Measurements from ENCODE around the gene KREMEN1. TPM values are rescaled to one million over a fixed set of nuclear protein-coding genes. Genes with fewer than 3 reads are reported as not detected.

KREMEN1 gene
- total RNA-seq, 1 donor from 2014 or later, result 1.4 TPM

DNA sequence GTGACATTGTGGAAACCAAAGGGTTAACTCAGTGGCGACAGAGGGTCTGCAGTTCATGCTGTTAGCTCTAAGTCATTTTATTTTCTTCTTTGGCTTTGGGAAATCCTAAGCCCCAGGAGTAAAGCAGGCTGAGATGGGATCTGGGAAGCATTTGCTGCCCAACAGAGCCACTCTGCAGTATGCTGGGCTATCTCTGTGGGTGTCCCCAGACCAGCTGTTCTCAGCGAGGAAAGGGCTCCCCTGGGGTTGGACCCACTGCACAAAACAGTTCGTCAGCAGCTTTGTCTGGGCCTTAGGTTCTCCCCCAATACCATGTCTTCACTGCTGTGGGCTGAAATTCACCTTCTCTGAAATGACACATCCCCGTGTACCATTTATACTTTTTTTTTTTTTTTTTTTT lies 34.0 kb downstream of the KREMEN1 start:
- DNase-seq (ENCODE audit: low spot score), result peak; percentile 25
- Mint-ChIP-seq H3K36me3 (peaks cover 11% of the 10 kb centered on the region), H3K27ac (no peak overlapping the region), H3K4me3 (no peak overlapping the region), H3K4me1 (peaks cover 44% of the 10 kb centered on the region), H3K27me3 (ENCODE audit: insufficient read depth, low read depth) (peaks cover 2% of the 10 kb centered on the region), H3K9me3 (no peaks in the 10 kb centered on the region)
- no peaks in the 10 kb centered on the region for H3K36me3 ChIP-seq
- peaks cover 20% of the 10 kb centered on the region for H3F3A ChIP-seq (ENCODE audit: low read depth)
- H3K4me1 ChIP-seq, result peaks cover 28% of the 10 kb centered on the region
- H2AFZ ChIP-seq (replicated peaks), result no peak overlapping the region
- peak overlapping the region; percentile 39 for H3K4me2 ChIP-seq
- H3K9me3 ChIP-seq (ENCODE audit: low read depth), result no peaks in the 10 kb centered on the region
- no peak overlapping the region for H3K9ac ChIP-seq
- H3K79me2 ChIP-seq (ENCODE audit: low read depth), result no peaks in the 10 kb centered on the region
- no peak overlapping the region for H3K4me3 ChIP-seq
- TF ChIP-seq EZH2 (IDR thresholded peaks at IDR 0.05), result no peak
- TF ChIP-seq, protein P1, sequence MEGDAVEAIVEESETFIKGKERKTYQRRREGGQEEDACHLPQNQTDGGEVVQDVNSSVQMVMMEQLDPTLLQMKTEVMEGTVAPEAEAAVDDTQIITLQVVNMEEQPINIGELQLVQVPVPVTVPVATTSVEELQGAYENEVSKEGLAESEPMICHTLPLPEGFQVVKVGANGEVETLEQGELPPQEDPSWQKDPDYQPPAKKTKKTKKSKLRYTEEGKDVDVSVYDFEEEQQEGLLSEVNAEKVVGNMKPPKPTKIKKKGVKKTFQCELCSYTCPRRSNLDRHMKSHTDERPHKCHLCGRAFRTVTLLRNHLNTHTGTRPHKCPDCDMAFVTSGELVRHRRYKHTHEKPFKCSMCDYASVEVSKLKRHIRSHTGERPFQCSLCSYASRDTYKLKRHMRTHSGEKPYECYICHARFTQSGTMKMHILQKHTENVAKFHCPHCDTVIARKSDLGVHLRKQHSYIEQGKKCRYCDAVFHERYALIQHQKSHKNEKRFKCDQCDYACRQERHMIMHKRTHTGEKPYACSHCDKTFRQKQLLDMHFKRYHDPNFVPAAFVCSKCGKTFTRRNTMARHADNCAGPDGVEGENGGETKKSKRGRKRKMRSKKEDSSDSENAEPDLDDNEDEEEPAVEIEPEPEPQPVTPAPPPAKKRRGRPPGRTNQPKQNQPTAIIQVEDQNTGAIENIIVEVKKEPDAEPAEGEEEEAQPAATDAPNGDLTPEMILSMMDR (IDR thresholded peaks at IDR 0.05), result no peak
- no peak for TF ChIP-seq EZH2phosphoT487 (IDR thresholded peaks at IDR 0.05)
- H3K27me3 ChIP-seq, result no peaks in the 10 kb centered on the region
- no peak overlapping the region for H3K27ac ChIP-seq
- peaks cover 8% of the 10 kb centered on the region for H4K20me1 ChIP-seq (ENCODE audit: low read depth)

DNA sequence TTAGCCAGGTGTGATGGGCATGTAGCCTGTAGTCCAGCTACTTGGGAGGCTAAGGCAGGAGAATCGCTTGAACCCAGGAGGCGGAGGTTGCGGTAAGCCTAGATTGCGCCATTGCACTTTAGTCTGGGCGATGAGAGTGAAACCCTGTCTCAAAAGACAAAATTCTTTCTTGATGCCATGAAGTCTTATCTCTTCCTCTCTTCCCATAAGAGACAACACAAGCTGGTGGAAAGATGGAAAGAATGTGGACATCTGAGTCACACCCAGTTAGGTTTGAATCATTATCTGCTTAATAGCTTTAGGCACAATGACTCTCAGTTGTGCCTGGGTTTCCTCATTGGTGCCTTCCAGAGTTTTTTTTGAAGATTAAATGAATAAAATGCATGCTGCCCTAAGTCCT lies 35.3 kb downstream of the KREMEN1 start:
- Histone ChIP-seq H3K9me3 (ENCODE audit: low read depth) (no peaks in the 10 kb centered on the region), H3K4me2 (no peak overlapping the region), H4K20me1 (ENCODE audit: low read depth) (peaks cover 1% of the 10 kb centered on the region), H3K36me3 (no peaks in the 10 kb centered on the region), H3F3A (ENCODE audit: low read depth) (peaks cover 13% of the 10 kb centered on the region), H3K79me2 (ENCODE audit: low read depth) (no peaks in the 10 kb centered on the region), H3K9ac (no peak overlapping the region), H3K27me3 (no peaks in the 10 kb centered on the region), H3K4me3 (no peak overlapping the region), H3K27ac (no peak overlapping the region), H2AFZ (replicated peaks) (no peak overlapping the region), H3K4me1 (peaks cover 15% of the 10 kb centered on the region)
- no peak overlapping the region for H3K4me3 Mint-ChIP-seq
- peaks cover 2% of the 10 kb centered on the region for H3K27me3 Mint-ChIP-seq (ENCODE audit: insufficient read depth, low read depth)
- H3K36me3 Mint-ChIP-seq, result peaks cover 11% of the 10 kb centered on the region
- TF ChIP-seq EZH2phosphoT487 (IDR thresholded peaks at IDR 0.05) (no peak), EZH2 (IDR thresholded peaks at IDR 0.05) (no peak)
- TF ChIP-seq, protein P1 (IDR thresholded peaks at IDR 0.05), result no peak
- H3K27ac Mint-ChIP-seq, result no peak overlapping the region
- DNase-seq (ENCODE audit: low spot score), result no peak
- no peaks in the 10 kb centered on the region for H3K9me3 Mint-ChIP-seq
- peaks cover 31% of the 10 kb centered on the region for H3K4me1 Mint-ChIP-seq

DNA sequence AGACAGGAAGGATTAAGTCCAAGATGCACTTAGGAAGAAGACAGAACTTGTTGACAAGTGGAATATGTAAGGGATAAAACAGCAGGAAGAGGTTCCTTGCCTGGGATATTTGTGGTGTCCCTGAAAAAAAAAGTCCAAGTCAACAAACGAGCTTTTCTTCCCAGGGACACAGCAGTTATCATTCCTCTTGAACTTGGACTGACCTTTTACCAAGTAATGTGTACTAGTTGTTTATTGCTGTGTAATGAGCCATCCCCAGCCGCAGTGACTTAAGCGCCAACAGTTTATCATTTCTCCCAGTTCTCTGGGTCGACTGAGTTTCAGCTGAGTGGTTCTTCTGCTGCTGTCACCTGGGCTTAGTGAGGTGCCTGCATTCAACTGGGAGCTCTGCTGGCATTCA lies 37.0 kb downstream of the KREMEN1 start:
- Mint-ChIP-seq H3K27ac (no peak overlapping the region), H3K36me3 (peaks cover 14% of the 10 kb centered on the region), H3K4me1 (peaks cover 21% of the 10 kb centered on the region), H3K4me3 (no peak overlapping the region), H3K9me3 (no peaks in the 10 kb centered on the region), H3K27me3 (ENCODE audit: insufficient read depth, low read depth) (peaks cover 4% of the 10 kb centered on the region)
- Histone ChIP-seq H3K4me3 (no peak overlapping the region), H3K79me2 (ENCODE audit: low read depth) (no peaks in the 10 kb centered on the region), H3K9ac (no peak overlapping the region), H3K27me3 (no peaks in the 10 kb centered on the region), H3K4me2 (no peak overlapping the region), H4K20me1 (ENCODE audit: low read depth) (no peaks in the 10 kb centered on the region), H3K36me3 (no peaks in the 10 kb centered on the region), H3K9me3 (ENCODE audit: low read depth) (no peaks in the 10 kb centered on the region), H3F3A (ENCODE audit: low read depth) (peaks cover 6% of the 10 kb centered on the region), H3K4me1 (peaks cover 6% of the 10 kb centered on the region), H2AFZ (replicated peaks) (no peak overlapping the region), H3K27ac (no peak overlapping the region)
- TF ChIP-seq EZH2 (IDR thresholded peaks at IDR 0.05) (no peak), EZH2phosphoT487 (IDR thresholded peaks at IDR 0.05) (no peak)
- TF ChIP-seq, protein P1 (IDR thresholded peaks at IDR 0.05), result no peak
- DNase-seq (ENCODE audit: low spot score), result no peak

Measured in neural progenitor cell (in vitro differentiated cells).